ENCODE data around the gene CARM1. TPM values are rescaled to one million over a fixed set of nuclear protein-coding genes. Genes with fewer than 3 reads are reported as not detected.

The CARM1 gene
- total and polyA plus RNA-seq, 7 donors = 59.1 to 110 (median 94.7) TPM

DNA sequence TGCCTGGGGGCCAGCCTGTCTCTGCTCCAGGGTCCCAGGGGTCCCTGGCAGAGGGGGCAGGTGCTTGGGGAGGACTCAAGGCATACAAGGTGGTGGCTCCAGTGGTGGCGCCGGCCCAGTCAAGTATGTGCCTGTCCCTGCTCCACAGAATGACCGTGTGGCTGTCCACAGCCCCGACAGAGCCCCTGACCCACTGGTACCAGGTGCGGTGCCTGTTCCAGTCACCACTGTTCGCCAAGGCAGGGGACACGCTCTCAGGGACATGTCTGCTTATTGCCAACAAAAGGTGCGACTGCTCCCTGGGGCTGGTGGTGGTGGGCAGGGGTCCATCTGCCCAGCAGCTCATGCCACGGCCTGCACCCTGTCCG, 48.9 kb downstream of the CARM1 start:
- peaks cover 5 to 90% of the 10 kb centered on the region in 2 donors for H3K36me3 ChIP-seq (ENCODE audit: insufficient read depth in 1 of 2, low read depth in 1 of 2)
- H3K9me3 ChIP-seq = no peaks in the 10 kb centered on the region
- TF ChIP-seq, protein P1, sequence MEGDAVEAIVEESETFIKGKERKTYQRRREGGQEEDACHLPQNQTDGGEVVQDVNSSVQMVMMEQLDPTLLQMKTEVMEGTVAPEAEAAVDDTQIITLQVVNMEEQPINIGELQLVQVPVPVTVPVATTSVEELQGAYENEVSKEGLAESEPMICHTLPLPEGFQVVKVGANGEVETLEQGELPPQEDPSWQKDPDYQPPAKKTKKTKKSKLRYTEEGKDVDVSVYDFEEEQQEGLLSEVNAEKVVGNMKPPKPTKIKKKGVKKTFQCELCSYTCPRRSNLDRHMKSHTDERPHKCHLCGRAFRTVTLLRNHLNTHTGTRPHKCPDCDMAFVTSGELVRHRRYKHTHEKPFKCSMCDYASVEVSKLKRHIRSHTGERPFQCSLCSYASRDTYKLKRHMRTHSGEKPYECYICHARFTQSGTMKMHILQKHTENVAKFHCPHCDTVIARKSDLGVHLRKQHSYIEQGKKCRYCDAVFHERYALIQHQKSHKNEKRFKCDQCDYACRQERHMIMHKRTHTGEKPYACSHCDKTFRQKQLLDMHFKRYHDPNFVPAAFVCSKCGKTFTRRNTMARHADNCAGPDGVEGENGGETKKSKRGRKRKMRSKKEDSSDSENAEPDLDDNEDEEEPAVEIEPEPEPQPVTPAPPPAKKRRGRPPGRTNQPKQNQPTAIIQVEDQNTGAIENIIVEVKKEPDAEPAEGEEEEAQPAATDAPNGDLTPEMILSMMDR (IDR thresholded peaks at IDR 0.05) = no peak
- H3K27ac ChIP-seq = no peak overlapping the region
- intact Hi-C loops (cut with DNase I) = no loop called here
- no peak overlapping the region for H3K4me3 ChIP-seq
- ATAC-seq (no peak), DNase-seq (no peak)
- H3K4me1 ChIP-seq = peaks cover 3% of the 10 kb centered on the region
- no peaks in the 10 kb centered on the region for H3K27me3 ChIP-seq (ENCODE audit: insufficient read depth in 3 of 3, low read length in 2 of 3)
- WGBS, 3 donors = 83 to 88% (median 85%) methylated on average over 8 to 10 of the region's 10 CpGs

DNA sequence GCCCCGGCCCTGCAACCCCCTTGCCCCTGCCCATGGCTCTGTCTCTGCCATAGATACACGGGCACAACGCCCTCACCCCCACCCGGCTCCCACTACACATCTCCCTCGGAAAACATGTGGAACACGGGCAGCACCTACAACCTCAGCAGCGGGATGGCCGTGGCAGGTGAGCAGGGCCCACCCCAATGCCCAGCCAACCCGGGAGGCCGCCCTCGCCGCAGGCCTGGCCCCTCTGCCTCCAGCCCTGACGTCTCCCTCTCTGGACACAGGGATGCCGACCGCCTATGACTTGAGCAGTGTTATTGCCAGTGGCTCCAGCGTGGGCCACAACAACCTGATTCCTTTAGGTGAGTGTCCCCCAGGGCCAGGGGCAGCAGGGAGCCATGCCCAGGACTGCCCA, 49.4 kb downstream of the CARM1 start:
- peak in 1 of 2 donors; percentile 15 for DNase-seq
- no peaks in the 10 kb centered on the region for H3K4me1 ChIP-seq
- ATAC-seq = no peak
- WGBS, 3 donors = 80 to 83% (median 81%) methylated on average over 16 of the region's 16 CpGs
- intact Hi-C loops (cut with DNase I) = no loop called here
- H3K9me3 ChIP-seq = no peaks in the 10 kb centered on the region
- peaks cover 5 to 85% of the 10 kb centered on the region in 2 donors for H3K36me3 ChIP-seq (ENCODE audit: insufficient read depth in 1 of 2, low read depth in 1 of 2)
- TF ChIP-seq, protein P1 (IDR thresholded peaks at IDR 0.05) = no peak
- peak overlapping the region; percentile 85 for H3K27ac ChIP-seq
- no peak overlapping the region for H3K4me3 ChIP-seq
- no peaks in the 10 kb centered on the region for H3K27me3 ChIP-seq (ENCODE audit: insufficient read depth in 3 of 3, low read length in 2 of 3)

DNA sequence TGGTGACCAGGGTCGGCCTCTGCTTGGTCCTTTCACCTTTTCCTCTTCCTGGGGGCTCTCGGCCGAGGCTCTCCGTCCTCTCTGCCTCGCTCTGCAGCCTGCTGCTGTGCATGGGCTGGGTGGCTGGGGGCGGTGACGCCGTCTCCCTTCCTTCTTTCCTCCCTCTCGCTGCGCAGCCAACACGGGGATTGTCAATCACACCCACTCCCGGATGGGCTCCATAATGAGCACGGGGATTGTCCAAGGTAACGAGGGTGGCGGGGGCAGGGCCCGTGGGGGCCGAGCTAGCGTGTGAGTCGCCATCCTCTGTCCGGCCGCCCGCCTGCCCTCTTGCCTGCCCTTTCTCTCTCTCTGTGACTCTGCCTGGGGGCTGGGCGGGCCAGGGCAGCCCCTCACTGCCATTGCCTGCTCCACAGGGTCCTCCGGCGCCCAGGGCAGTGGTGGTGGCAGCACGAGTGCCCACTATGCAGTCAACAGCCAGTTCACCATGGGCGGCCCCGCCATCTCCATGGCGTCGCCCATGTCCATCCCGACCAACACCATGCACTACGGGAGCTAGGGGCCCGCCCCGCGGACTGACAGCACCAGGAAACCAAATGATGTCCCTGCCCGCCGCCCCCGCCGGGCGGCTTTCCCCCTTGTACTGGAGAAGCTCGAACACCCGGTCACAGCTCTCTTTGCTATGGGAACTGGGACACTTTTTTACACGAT, 50.0 kb downstream of the CARM1 start:
- no peaks in the 10 kb centered on the region for H3K4me1 ChIP-seq
- H3K36me3 ChIP-seq (ENCODE audit: insufficient read depth in 1 of 2, low read depth in 1 of 2) = peaks cover 5 to 80% of the 10 kb centered on the region in 2 donors
- no peaks in the 10 kb centered on the region for H3K27me3 ChIP-seq (ENCODE audit: insufficient read depth in 3 of 3, low read length in 2 of 3)
- intact Hi-C loops (cut with DNase I) = no loop called here
- ATAC-seq (peak in 2 of 4 donors; percentile 3 to 10), DNase-seq (no peak)
- no peaks in the 10 kb centered on the region for H3K9me3 ChIP-seq
- TF ChIP-seq, protein P1 (IDR thresholded peaks at IDR 0.05) = no peak
- H3K27ac ChIP-seq = peak overlapping the region; percentile 85
- WGBS, 3 donors = 81 to 87% (median 82%) methylated on average over 42 to 43 of the region's 43 CpGs
- no peak overlapping the region for H3K4me3 ChIP-seq

DNA sequence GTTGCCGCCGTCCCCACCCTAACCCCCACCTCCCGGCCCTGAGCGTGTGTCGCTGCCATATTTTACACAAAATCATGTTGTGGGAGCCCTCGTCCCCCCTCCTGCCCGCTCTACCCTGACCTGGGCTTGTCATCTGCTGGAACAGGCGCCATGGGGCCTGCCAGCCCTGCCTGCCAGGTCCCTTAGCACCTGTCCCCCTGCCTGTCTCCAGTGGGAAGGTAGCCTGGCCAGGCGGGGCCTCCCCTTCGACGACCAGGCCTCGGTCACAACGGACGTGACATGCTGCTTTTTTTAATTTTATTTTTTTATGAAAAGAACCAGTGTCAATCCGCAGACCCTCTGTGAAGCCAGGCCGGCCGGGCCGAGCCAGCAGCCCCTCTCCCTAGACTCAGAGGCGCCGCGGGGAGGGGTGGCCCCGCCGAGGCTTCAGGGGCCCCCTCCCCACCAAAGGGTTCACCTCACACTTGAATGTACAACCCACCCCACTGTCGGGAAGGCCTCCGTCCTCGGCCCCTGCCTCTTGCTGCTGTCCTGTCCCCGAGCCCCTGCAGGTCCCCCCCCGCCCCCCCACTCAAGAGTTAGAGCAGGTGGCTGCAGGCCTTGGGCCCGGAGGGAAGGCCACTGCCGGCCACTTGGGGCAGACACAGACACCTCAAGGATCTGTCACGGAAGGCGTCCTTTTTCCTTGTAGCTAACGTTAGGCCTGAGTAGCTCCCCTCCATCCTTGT, 50.7 kb downstream of the CARM1 start:
- TF ChIP-seq, protein P1 (IDR thresholded peaks at IDR 0.05) = no peak
- peak in 1 of 2 donors; percentile 57 for DNase-seq
- WGBS, 3 donors = 41 to 54% (median 42%) methylated on average over 31 to 33 of the region's 33 CpGs
- intact Hi-C loops (cut with DNase I) = no loop called here
- no peaks in the 10 kb centered on the region for H3K9me3 ChIP-seq
- peak in 3 of 4 donors; percentile 39 to 76 (median 44) for ATAC-seq
- H3K36me3 ChIP-seq (ENCODE audit: insufficient read depth in 1 of 2, low read depth in 1 of 2) = peaks cover 5 to 73% of the 10 kb centered on the region in 2 donors
- no peaks in the 10 kb centered on the region for H3K27me3 ChIP-seq (ENCODE audit: insufficient read depth in 3 of 3, low read length in 2 of 3)
- no peaks in the 10 kb centered on the region for H3K4me1 ChIP-seq
- peak overlapping the region; percentile 85 for H3K27ac ChIP-seq
- H3K4me3 ChIP-seq = no peak overlapping the region
